Measurements from ENCODE around the gene MUC21.

DNA sequence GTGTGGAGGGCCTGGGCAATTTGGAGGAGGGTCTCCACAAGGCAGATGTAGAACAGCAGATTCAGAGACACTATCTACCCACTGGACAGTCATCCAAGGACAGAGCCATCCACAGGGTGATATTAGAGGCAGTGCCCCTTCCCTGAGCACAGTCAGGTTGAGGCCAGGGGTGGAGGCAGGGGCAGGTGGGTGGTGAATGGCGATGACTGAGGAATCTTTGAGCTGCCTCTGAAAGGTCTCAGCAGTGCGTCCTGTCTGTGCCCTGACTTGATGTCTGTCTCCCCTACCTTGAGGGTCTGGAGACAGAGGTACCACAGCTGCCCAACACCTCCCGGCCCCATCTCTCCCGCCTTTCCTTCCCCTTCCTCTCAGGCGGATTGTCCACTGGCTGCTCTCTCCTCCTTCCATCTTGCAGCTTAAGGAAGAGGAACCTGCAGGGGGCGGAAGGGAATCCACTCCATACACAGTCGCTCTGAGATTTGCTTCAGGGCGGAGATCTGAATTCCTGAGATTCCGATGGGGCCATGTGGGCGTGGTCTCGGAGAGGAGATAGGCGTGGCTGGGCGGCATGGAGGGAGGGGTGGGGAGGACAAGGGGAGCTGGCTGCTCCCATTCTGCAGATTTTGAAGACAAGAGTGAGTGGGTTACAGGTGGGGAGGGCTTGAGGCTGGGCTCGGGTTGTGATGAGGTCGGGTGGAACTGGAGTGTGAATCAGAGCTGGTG, 41.0 kb upstream of the MUC21 start:
- TF ChIP-seq EZH2 (optimal IDR thresholded peaks at IDR 0.05; ENCODE audit: low read depth, low read length) = no peak
- TF ChIP-seq, protein P1, sequence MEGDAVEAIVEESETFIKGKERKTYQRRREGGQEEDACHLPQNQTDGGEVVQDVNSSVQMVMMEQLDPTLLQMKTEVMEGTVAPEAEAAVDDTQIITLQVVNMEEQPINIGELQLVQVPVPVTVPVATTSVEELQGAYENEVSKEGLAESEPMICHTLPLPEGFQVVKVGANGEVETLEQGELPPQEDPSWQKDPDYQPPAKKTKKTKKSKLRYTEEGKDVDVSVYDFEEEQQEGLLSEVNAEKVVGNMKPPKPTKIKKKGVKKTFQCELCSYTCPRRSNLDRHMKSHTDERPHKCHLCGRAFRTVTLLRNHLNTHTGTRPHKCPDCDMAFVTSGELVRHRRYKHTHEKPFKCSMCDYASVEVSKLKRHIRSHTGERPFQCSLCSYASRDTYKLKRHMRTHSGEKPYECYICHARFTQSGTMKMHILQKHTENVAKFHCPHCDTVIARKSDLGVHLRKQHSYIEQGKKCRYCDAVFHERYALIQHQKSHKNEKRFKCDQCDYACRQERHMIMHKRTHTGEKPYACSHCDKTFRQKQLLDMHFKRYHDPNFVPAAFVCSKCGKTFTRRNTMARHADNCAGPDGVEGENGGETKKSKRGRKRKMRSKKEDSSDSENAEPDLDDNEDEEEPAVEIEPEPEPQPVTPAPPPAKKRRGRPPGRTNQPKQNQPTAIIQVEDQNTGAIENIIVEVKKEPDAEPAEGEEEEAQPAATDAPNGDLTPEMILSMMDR (IDR thresholded peaks at IDR 0.05; ENCODE audit: low read length) = no peak

Data from MM.1S (cell line).